Measurements from ENCODE around the gene STARD13. TPM values are rescaled to one million over a fixed set of nuclear protein-coding genes. Genes with fewer than 3 reads are reported as not detected.

The STARD13 gene
- total RNA-seq, 4 donors from 2014 or later = 31.1 to 63.4 (median 38.9) TPM

DNA sequence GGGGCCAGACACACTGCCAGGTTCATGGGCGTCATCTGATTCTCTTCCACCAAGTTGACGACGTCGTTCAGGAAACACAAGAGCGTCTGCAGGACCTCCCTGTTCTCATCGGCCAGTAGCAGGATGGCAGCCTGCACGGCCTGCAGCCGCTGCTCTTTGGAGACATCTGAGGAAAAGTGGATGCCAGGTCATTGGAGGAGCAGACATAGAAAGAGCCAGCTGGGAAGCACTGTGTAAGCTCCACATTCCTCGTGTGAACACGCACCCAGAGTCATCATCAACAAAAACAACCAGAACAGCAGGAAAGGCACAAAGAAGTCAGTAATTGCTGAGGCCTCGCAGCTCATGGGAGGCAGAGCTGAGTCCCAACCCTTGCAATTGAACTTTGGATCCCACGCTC, 172.8 kb downstream of the STARD13 start:
- ATAC-seq (ENCODE audit: low FRiP score) (no peak), DNase-seq (ENCODE audit: low spot score) (no peak)
- TF ChIP-seq, protein P1, sequence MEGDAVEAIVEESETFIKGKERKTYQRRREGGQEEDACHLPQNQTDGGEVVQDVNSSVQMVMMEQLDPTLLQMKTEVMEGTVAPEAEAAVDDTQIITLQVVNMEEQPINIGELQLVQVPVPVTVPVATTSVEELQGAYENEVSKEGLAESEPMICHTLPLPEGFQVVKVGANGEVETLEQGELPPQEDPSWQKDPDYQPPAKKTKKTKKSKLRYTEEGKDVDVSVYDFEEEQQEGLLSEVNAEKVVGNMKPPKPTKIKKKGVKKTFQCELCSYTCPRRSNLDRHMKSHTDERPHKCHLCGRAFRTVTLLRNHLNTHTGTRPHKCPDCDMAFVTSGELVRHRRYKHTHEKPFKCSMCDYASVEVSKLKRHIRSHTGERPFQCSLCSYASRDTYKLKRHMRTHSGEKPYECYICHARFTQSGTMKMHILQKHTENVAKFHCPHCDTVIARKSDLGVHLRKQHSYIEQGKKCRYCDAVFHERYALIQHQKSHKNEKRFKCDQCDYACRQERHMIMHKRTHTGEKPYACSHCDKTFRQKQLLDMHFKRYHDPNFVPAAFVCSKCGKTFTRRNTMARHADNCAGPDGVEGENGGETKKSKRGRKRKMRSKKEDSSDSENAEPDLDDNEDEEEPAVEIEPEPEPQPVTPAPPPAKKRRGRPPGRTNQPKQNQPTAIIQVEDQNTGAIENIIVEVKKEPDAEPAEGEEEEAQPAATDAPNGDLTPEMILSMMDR (IDR thresholded peaks at IDR 0.05) = no peak

DNA sequence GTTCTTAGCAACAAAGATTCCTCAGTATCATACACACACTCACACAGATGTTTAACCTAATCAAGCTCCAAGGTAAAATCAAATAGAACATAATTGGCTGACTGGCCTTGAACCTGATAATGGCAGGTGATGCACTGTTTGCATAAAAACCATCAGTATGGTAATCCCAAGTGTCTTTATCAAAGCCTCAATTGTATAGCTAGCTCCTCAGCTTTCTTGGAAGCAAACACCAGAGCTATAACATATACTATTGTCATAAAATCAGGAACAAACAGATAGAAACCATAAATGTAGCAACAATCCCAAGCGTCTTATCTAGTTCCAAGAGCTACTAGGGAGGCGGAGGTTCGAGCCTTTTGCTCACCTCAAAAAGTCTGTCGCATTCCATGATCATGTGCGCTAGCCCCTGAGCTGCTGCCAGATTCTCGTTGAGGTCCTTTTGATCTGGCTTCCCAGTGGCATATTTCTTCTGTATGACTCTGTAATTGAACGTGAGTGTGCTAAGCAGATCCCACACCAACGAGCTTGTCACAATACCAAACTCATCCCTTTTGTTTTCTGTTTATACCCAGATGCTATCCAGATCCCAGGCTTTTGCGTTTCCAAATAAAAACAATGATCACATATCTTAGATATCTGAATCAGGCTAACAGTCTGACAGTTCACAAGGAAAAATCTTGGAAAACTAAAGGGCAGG, 174.0 kb downstream of the STARD13 start:
- no peak for ATAC-seq (ENCODE audit: low FRiP score)
- TF ChIP-seq, protein P1 (IDR thresholded peaks at IDR 0.05) = no peak
- DNase-seq (ENCODE audit: low spot score) = no peak

DNA sequence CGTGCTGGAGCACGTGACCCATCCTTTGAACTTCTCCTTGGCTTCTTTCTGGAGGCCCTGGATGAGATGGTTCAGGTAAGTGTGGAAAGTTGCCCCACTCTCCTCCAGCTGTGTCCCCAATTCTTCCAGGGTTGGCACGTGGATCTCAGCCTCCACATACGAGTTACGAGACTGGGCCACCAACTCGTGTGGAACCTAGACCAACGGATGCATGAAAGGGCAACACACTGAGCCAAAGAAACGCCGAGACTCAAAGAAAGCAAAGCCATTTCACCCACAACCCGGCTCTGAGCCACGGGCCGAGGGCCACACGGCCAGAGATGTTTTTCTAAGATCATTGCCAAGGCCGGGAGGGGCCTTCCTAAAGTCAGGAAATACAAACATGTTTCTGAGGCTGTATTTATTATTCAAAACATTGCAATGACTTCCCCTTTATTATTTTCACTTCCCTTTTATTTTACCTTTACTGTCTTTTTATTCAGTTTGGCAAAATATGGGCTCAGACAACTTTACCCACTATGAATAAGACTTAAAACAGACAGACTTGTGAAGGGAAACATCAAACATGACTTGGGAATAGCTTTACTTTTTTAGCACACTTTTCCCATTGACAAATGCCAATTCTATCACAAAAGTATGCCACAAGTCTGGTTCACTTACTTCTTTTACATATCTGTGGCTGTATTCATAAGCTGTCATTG, 174.7 kb downstream of the STARD13 start:
- TF ChIP-seq, protein P1 (IDR thresholded peaks at IDR 0.05) = no peak
- ATAC-seq (ENCODE audit: low FRiP score) (no peak), DNase-seq (ENCODE audit: low spot score) (no peak)

DNA sequence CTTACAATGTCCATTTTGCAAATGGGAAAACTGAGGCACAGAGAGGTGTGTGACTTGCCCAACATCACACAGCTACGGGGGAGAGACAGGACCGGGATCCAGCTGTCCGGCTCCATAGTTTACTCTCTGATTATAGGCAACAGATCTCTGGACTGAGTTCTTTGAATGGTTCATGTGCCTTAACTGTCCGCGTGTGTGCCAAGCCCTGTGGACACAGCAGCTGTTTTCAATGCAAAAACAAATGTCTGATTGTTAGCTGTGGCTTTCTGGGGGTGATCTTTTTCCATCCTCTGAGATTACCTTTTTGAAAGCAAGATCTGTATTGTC, 175.2 kb downstream of the STARD13 start:
- no peak for DNase-seq (ENCODE audit: low spot score)
- no peak for ATAC-seq (ENCODE audit: low FRiP score)
- TF ChIP-seq, protein P1 (IDR thresholded peaks at IDR 0.05) = no peak

DNA sequence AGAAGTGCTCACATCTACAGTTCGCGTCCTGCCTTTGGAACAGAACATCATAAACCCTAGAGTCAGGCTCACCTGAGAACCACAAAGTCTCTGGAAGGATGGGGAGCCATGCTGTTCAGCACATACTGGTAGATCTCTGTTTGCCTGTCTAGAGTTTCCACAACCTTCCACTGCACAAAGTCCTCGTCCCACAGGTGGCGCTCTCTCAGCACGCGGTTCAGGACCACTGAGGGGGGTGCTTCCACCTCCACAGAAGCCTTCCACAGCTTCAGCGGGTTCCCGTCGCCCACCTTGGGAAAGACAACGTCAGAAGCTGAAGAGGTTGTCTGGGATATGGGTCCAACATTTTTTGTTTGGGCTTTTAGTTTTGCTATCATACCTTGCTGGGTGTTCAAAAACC, 175.8 kb downstream of the STARD13 start:
- TF ChIP-seq, protein P1 (IDR thresholded peaks at IDR 0.05) = no peak
- no peak for ATAC-seq (ENCODE audit: low FRiP score)
- DNase-seq (ENCODE audit: low spot score) = no peak

DNA sequence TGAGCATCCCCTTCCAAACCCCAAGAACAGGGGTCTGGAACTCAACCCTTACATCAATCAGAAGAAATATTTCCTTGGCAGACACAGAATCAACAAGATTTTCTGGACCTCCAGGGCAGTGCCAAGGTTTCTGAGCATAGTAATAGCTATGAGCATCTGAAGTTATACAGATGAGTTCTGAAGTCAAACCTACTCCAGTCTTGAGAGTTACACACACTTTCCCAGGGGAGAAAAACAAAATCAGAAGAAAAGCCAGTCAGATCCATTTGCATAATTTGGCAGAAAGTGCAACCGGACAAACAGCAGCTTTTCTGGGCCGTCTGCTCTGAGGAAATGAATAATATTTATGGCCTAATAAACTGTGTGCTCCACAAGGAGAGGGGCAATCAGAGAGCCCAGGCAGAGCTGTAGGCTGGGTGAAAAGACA, 176.3 kb downstream of the STARD13 start:
- DNase-seq (ENCODE audit: low spot score) (no peak), ATAC-seq (ENCODE audit: low FRiP score) (no peak)
- TF ChIP-seq, protein P1 (IDR thresholded peaks at IDR 0.05) = no peak

DNA sequence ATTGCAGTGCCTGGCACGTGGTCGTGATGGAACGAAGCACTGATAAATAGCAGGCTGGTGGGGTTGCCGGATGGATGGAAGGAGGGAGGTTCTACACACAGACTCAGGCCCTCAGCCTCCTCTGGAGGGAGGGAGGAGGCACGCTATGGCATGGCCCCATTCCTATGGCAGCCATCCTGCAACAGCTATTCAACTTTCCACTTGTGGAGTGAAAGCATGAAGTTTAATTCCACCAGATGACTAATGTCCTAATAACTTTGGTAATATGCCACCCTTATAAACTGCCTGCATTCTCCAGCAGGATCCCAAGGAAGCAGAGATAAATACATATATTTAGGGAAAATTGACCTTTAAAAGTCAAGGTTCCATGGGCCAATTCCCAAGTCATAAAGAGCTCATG, 176.9 kb downstream of the STARD13 start:
- no peak for DNase-seq (ENCODE audit: low spot score)
- no peak for ATAC-seq (ENCODE audit: low FRiP score)
- TF ChIP-seq, protein P1 (IDR thresholded peaks at IDR 0.05) = no peak

All from omental fat pad (tissue), 4 donors.